ENCODE measurements around the gene SLC30A5. TPM values are rescaled to one million over a fixed set of nuclear protein-coding genes. Genes with fewer than 3 reads are reported as not detected.

Gene SLC30A5
- total and polyA plus RNA-seq, 10 of the 15 experiments (the other 5 are each of a cell fraction or from before 2014, with no cell fraction given) = 14.7 to 67.9 (median 38.4) TPM

DNA sequence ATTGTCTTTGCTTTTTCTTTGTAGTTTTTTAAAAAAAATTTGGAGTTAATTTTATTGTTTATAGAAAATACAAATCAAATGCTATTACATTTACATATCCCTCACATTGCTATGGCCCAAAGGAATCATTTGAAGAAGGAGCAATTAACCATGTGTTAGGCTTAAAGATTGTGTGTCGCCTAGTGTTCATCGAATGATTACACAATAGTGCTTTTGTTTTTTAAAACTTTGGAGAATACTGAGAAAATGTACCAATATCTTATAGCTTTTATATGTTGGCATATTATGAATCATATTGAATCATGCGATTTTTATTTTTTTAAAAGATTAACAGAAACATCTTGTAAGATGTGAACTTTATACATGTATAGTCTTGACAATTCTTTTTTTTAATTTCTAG is 21.7 kb downstream of the SLC30A5 start:
- whole genome bisulfite sequencing (ENCODE audit: insufficient coverage, insufficient replicate concordance, low lambda C conversion rate, missing lambda C conversion rate) = 98% methylated on average over 3 of the region's 3 CpGs
- FAIRE-seq (no peak), ATAC-seq (no peak), DNase-seq (ENCODE audit: low read depth, low spot score) (no peak)
- peaks cover 0 to 23% of the 10 kb centered on the region in 2 experiments; a peak in 2 of 4 replicates for H3K36me3 ChIP-seq (ENCODE audit: control insufficient read depth in 2 of 2, insufficient read depth in 2 of 2, low read length in 1 of 2)
- no peaks in the 10 kb centered on the region for H4K20me1 ChIP-seq (ENCODE audit: control insufficient read depth, insufficient read depth)
- SMC1A ChIA-PET (ENCODE audit: uncharacterized antibody, unreplicated experiment) = interaction anchor here (1.1 kb wide), 1 partner anchor 85 kb away, joined by 4 read pairs; no protein-coding TSS in a partner anchor
- H3K27me3 ChIP-seq (replicated peaks in 1 of 2; ENCODE audit: control insufficient read depth in 2 of 2, insufficient read depth in 2 of 2, low read length in 1 of 2) = no peaks in the 10 kb centered on the region
- H3K27ac ChIP-seq (ENCODE audit: control insufficient read depth, insufficient read depth) = no peak overlapping the region
- TF ChIP-seq TCF3 (IDR thresholded peaks at IDR 0.05; ENCODE audit: borderline replicate concordance, insufficient read depth, low read depth, low read length) = no peak
- TF ChIP-seq ETV6 (conservative IDR thresholded peaks at IDR 0.05 in 1 of 2, IDR thresholded peaks at IDR 0.05 in 1 of 2; ENCODE audit: borderline replicate concordance in 1 of 2, low read depth in 1 of 2) = no peak
- TF ChIP-seq, protein P1, sequence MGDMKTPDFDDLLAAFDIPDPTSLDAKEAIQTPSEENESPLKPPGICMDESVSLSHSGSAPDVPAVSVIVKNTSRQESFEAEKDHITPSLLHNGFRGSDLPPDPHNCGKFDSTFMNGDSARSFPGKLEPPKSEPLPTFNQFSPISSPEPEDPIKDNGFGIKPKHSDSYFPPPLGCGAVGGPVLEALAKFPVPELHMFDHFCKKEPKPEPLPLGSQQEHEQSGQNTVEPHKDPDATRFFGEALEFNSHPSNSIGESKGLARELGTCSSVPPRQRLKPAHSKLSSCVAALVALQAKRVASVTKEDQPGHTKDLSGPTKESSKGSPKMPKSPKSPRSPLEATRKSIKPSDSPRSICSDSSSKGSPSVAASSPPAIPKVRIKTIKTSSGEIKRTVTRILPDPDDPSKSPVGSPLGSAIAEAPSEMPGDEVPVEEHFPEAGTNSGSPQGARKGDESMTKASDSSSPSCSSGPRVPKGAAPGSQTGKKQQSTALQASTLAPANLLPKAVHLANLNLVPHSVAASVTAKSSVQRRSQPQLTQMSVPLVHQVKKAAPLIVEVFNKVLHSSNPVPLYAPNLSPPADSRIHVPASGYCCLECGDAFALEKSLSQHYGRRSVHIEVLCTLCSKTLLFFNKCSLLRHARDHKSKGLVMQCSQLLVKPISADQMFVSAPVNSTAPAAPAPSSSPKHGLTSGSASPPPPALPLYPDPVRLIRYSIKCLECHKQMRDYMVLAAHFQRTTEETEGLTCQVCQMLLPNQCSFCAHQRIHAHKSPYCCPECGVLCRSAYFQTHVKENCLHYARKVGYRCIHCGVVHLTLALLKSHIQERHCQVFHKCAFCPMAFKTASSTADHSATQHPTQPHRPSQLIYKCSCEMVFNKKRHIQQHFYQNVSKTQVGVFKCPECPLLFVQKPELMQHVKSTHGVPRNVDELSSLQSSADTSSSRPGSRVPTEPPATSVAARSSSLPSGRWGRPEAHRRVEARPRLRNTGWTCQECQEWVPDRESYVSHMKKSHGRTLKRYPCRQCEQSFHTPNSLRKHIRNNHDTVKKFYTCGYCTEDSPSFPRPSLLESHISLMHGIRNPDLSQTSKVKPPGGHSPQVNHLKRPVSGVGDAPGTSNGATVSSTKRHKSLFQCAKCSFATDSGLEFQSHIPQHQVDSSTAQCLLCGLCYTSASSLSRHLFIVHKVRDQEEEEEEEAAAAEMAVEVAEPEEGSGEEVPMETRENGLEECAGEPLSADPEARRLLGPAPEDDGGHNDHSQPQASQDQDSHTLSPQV (IDR thresholded peaks at IDR 0.05) = no peak
- TF ChIP-seq CREM (IDR thresholded peaks at IDR 0.05; ENCODE audit: low read depth) = no peak
- TF ChIP-seq, protein P2, sequence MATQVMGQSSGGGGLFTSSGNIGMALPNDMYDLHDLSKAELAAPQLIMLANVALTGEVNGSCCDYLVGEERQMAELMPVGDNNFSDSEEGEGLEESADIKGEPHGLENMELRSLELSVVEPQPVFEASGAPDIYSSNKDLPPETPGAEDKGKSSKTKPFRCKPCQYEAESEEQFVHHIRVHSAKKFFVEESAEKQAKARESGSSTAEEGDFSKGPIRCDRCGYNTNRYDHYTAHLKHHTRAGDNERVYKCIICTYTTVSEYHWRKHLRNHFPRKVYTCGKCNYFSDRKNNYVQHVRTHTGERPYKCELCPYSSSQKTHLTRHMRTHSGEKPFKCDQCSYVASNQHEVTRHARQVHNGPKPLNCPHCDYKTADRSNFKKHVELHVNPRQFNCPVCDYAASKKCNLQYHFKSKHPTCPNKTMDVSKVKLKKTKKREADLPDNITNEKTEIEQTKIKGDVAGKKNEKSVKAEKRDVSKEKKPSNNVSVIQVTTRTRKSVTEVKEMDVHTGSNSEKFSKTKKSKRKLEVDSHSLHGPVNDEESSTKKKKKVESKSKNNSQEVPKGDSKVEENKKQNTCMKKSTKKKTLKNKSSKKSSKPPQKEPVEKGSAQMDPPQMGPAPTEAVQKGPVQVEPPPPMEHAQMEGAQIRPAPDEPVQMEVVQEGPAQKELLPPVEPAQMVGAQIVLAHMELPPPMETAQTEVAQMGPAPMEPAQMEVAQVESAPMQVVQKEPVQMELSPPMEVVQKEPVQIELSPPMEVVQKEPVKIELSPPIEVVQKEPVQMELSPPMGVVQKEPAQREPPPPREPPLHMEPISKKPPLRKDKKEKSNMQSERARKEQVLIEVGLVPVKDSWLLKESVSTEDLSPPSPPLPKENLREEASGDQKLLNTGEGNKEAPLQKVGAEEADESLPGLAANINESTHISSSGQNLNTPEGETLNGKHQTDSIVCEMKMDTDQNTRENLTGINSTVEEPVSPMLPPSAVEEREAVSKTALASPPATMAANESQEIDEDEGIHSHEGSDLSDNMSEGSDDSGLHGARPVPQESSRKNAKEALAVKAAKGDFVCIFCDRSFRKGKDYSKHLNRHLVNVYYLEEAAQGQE (IDR thresholded peaks at IDR 0.05; ENCODE audit: low read depth, low read length) = no peak
- no peak for TF ChIP-seq ZSCAN29 (IDR thresholded peaks at IDR 0.05)
- no peak for TF ChIP-seq FOS (IDR thresholded peaks at IDR 0.05; ENCODE audit: borderline replicate concordance, extremely low read depth, insufficient read length)
- no peak for TF ChIP-seq TARDBP (IDR thresholded peaks at IDR 0.05; ENCODE audit: borderline replicate concordance)
- TF ChIP-seq BRCA1 (IDR thresholded peaks at IDR 0.05; ENCODE audit: low read depth, low read length) = no peak
- TF ChIP-seq JUND (IDR thresholded peaks at IDR 0.05; ENCODE audit: low read depth, low read length) = no peak
- no peak for TF ChIP-seq SRF (IDR thresholded peaks at IDR 0.05; ENCODE audit: low read depth in 2 of 2, low read length in 2 of 2)
- no peak for TF ChIP-seq YBX1 (IDR thresholded peaks at IDR 0.05)
- no peak for TF ChIP-seq NFIC (IDR thresholded peaks at IDR 0.05; ENCODE audit: low read depth, low read length)
- RAD21 ChIA-PET (ENCODE audit: unreplicated experiment) = no interaction called here
- no peak overlapping the region for H3K4me2 ChIP-seq (ENCODE audit: control insufficient read depth, insufficient read depth)
- intact Hi-C loops (cut with micrococcal nuclease; ENCODE audit: unreplicated experiment) = no loop called here
- in situ Hi-C loops (cut with MboI) = no loop called here
- H3K9ac ChIP-seq (ENCODE audit: control insufficient read depth, insufficient read depth, low read length) = no peak overlapping the region
- no peaks in the 10 kb centered on the region for H3K4me1 ChIP-seq (ENCODE audit: control insufficient read depth, insufficient read depth, low read length)
- H2AFZ ChIP-seq (ENCODE audit: control insufficient read depth, low read depth, low read length) = no peak overlapping the region
- H3K4me3 ChIP-seq = no peak overlapping the region
- no peaks in the 10 kb centered on the region for H3K79me2 ChIP-seq (ENCODE audit: control insufficient read depth, insufficient read depth, low read length)
- H3K9me3 ChIP-seq (replicated peaks; ENCODE audit: control insufficient read depth, insufficient read depth, low read length) = no peaks in the 10 kb centered on the region
- BruUV-seq (replicated peaks) = no TSS peak
- CTCF ChIA-PET = interaction anchor here (2.3 kb wide), 1 partner anchor 22 kb away, joined by 7 read pairs; no protein-coding TSS in a partner anchor
- POLR2A ChIA-PET = no interaction called here

Data from GM12878 (cell line).